ENCODE measurements around the gene SEZ6. TPM values are rescaled to one million over a fixed set of nuclear protein-coding genes. Genes with fewer than 3 reads are reported as not detected.

The SEZ6 gene
- under 1 TPM in 1 of 2 donors, not detected in 1; 0.37 TPM for total RNA-seq

GRCh38 chr17:29005936-29006511, at the start of gene SEZ6:
SEZ6 (minus strand) TSS chr17:29006033; CDS start chr17:29005869, 164 bp downstream.
- TF ChIP-seq, protein P1, sequence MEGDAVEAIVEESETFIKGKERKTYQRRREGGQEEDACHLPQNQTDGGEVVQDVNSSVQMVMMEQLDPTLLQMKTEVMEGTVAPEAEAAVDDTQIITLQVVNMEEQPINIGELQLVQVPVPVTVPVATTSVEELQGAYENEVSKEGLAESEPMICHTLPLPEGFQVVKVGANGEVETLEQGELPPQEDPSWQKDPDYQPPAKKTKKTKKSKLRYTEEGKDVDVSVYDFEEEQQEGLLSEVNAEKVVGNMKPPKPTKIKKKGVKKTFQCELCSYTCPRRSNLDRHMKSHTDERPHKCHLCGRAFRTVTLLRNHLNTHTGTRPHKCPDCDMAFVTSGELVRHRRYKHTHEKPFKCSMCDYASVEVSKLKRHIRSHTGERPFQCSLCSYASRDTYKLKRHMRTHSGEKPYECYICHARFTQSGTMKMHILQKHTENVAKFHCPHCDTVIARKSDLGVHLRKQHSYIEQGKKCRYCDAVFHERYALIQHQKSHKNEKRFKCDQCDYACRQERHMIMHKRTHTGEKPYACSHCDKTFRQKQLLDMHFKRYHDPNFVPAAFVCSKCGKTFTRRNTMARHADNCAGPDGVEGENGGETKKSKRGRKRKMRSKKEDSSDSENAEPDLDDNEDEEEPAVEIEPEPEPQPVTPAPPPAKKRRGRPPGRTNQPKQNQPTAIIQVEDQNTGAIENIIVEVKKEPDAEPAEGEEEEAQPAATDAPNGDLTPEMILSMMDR (IDR thresholded peaks at IDR 0.05), result no peak
- Histone ChIP-seq H3K27ac (no peak within 1 kb of the TSS), H3K4me3 (no peak within 1 kb of the TSS), H3K4me1 (no peaks in the 10 kb centered on the region), H3K36me3 (no peaks in the 10 kb centered on the region), H3K9me3 (no peaks in the 10 kb centered on the region), H3K9ac (ENCODE audit: low read depth in 2 of 2, low read length in 2 of 2) (no peak within 1 kb of the TSS), H3K27me3 (peaks cover 37% of the 10 kb centered on the region)
- intact Hi-C loops (cut with DNase I), result no loop called here
- DNase-seq, result peak; percentile 60

- no peak for DNase-seq
- H3K27ac ChIP-seq, result no peak overlapping the region
- TF ChIP-seq, protein P1 (IDR thresholded peaks at IDR 0.05), result no peak
- no peaks in the 10 kb centered on the region for H3K9me3 ChIP-seq
- H3K4me1 ChIP-seq, result no peaks in the 10 kb centered on the region
- no peak overlapping the region for H3K4me3 ChIP-seq
- H3K27me3 ChIP-seq, result no peaks in the 10 kb centered on the region
- no peaks in the 10 kb centered on the region for H3K36me3 ChIP-seq
- intact Hi-C loops (cut with DNase I), result no loop called here
- H3K9ac ChIP-seq (ENCODE audit: low read depth in 2 of 2, low read length in 2 of 2), result no peak overlapping the region
These were observed 49.0 kb upstream of the SEZ6 start for GRCh38 chr17:29054835-29055234.

GRCh38 chr17:29051731-29052130, 45.9 kb upstream of the SEZ6 start:
- DNase-seq, result no peak
- Histone ChIP-seq H3K27me3 (no peaks in the 10 kb centered on the region), H3K9me3 (no peaks in the 10 kb centered on the region), H3K4me1 (no peaks in the 10 kb centered on the region), H3K9ac (ENCODE audit: low read depth in 2 of 2, low read length in 2 of 2) (no peak overlapping the region), H3K36me3 (no peaks in the 10 kb centered on the region), H3K4me3 (no peak overlapping the region), H3K27ac (no peak overlapping the region)
- TF ChIP-seq, protein P1 (IDR thresholded peaks at IDR 0.05), result no peak
- intact Hi-C loops (cut with DNase I), result no loop called here

DNA sequence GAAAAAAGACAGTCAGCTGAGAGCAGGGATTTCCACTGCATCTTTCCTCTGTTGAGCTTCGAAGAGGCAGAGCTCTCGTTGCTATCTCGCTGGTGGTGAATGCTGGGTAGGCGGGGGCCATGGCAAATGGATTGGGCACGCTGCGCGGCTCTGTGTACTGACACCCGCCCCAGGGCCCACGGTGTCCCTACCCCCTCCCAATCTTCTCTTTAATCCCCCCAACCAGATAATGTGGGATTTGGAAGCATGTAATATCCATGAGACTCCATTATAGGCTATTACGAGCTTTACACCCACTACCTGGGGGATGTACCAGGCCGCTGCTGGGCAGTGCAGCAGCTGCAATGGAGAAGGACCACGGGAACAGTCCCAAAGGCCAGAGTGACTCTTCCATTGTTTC, 45.4 kb upstream of the SEZ6 start:
- Histone ChIP-seq H3K27ac (no peak overlapping the region), H3K36me3 (no peaks in the 10 kb centered on the region), H3K27me3 (no peaks in the 10 kb centered on the region), H3K9ac (ENCODE audit: low read depth in 2 of 2, low read length in 2 of 2) (no peak overlapping the region), H3K9me3 (no peaks in the 10 kb centered on the region), H3K4me1 (no peaks in the 10 kb centered on the region), H3K4me3 (no peak overlapping the region)
- DNase-seq, result no peak
- TF ChIP-seq, protein P1 (IDR thresholded peaks at IDR 0.05), result no peak
- intact Hi-C loops (cut with DNase I), result no loop called here

DNA sequence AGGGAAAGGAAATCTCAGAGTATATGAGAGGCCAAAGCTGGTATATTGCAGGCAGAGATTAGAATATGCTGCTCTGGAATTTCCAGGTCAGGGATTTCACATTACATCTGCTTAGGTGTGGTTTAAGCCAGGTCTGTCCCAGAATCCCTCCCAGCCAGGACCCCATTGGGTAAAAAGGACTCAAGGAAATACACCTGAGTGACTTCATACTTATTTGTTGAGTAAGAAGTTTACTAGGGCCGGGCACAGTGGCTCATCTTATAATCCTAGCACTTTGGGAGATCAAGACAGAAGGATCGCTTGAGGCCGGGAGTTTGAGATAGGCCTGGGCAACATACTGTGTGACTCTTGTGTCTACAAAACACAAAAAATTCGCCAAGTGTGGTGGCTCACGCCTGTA, 44.3 kb upstream of the SEZ6 start:
- H3K9me3 ChIP-seq, result no peaks in the 10 kb centered on the region
- H3K4me1 ChIP-seq, result no peaks in the 10 kb centered on the region
- no peak overlapping the region for H3K9ac ChIP-seq (ENCODE audit: low read depth in 2 of 2, low read length in 2 of 2)
- DNase-seq, result no peak
- no peak overlapping the region for H3K27ac ChIP-seq
- intact Hi-C loops (cut with DNase I), result no loop called here
- H3K36me3 ChIP-seq, result no peaks in the 10 kb centered on the region
- no peaks in the 10 kb centered on the region for H3K27me3 ChIP-seq
- TF ChIP-seq, protein P1 (IDR thresholded peaks at IDR 0.05), result no peak
- H3K4me3 ChIP-seq, result no peak overlapping the region
